Medulla oblongata (tissue), 1 donor: ENCODE measurements around the gene SCN3B.

Experiments
- DNase-seq: peaks from one replicate; pipeline ENCODE4 v3.0.0-alpha.2; 2015; ENCODE audit errors: extremely low spot score

SCN3B gene

GRCh38 chr11:123597859-123598258, 56.6 kb downstream of the SCN3B start:
- DNase-seq = no peak

- peak; percentile 14 for DNase-seq
These were observed 59.5 kb downstream of the SCN3B start for GRCh38 chr11:123594921-123595320.

- no peak for DNase-seq
These were observed 60.1 kb downstream of the SCN3B start for GRCh38 chr11:123594188-123594901.

GRCh38 chr11:123593570-123593969, 60.9 kb downstream of the SCN3B start:
- DNase-seq = no peak

GRCh38 chr11:123590296-123590912, 64.0 kb downstream of the SCN3B start:
- DNase-seq = peak; percentile 20

GRCh38 chr11:123588864-123589262, 65.6 kb downstream of the SCN3B start:
- no peak for DNase-seq

GRCh38 chr11:123588117-123588863, 66.1 kb downstream of the SCN3B start:
- DNase-seq = no peak

- no peak for DNase-seq
These were observed 66.9 kb downstream of the SCN3B start for GRCh38 chr11:123587559-123587958.

- DNase-seq = no peak
These were observed 67.4 kb downstream of the SCN3B start for GRCh38 chr11:123587044-123587443.

GRCh38 chr11:123586568-123586967, 67.9 kb downstream of the SCN3B start:
- no peak for DNase-seq

GRCh38 chr11:123585706-123586105, 68.7 kb downstream of the SCN3B start:
- DNase-seq = no peak

- DNase-seq = no peak
These were observed 69.2 kb downstream of the SCN3B start for GRCh38 chr11:123585206-123585605.

- DNase-seq = no peak
These were observed 69.7 kb downstream of the SCN3B start for GRCh38 chr11:123584737-123585136.

- no peak for DNase-seq
These were observed 70.2 kb downstream of the SCN3B start for GRCh38 chr11:123584186-123584585.

GRCh38 chr11:123582992-123583504, 71.4 kb downstream of the SCN3B start:
- DNase-seq = no peak

- no peak for DNase-seq
These were observed 72.6 kb downstream of the SCN3B start for GRCh38 chr11:123581651-123582399.

- no peak for DNase-seq
These were observed 73.7 kb downstream of the SCN3B start for GRCh38 chr11:123580557-123581275.

GRCh38 chr11:123580137-123580536, 74.3 kb downstream of the SCN3B start:
- no peak for DNase-seq

- DNase-seq = no peak
These were observed 75.0 kb downstream of the SCN3B start for GRCh38 chr11:123579482-123579812.
